Stimulated activated CD4-positive, alpha-beta T cell treated with anti-CD3 and anti-CD28 coated beads, Interleukin-12 subunit alpha, Interleukin-12 subunit beta, amount 100 ng/mL, for 48 hours (primary cell): Measurements from ENCODE around the gene BCAS3.

Source experiments
- DNase-seq, 3 donors: peaks; one replicate each; pipeline ENCODE4 v3.0.0-alpha.2; 2020; ENCODE audit warnings: low read depth in 2 of 3, low spot score in 1 of 3

BCAS3 gene

GRCh38 chr17:61279476-61280145 is 602.0 kb downstream of the BCAS3 start:
- no peak for DNase-seq

GRCh38 chr17:61280338-61280737 is 602.7 kb downstream of the BCAS3 start:
- DNase-seq = no peak

- DNase-seq = no peak
These were observed 603.2 kb downstream of the BCAS3 start for GRCh38 chr17:61280851-61281250.

- DNase-seq = no peak
These were observed 604.7 kb downstream of the BCAS3 start for GRCh38 chr17:61282377-61282776.

GRCh38 chr17:61283043-61283442 is 605.4 kb downstream of the BCAS3 start:
- DNase-seq = no peak

GRCh38 chr17:61284174-61284573 is 606.5 kb downstream of the BCAS3 start:
- DNase-seq = no peak

DNA sequence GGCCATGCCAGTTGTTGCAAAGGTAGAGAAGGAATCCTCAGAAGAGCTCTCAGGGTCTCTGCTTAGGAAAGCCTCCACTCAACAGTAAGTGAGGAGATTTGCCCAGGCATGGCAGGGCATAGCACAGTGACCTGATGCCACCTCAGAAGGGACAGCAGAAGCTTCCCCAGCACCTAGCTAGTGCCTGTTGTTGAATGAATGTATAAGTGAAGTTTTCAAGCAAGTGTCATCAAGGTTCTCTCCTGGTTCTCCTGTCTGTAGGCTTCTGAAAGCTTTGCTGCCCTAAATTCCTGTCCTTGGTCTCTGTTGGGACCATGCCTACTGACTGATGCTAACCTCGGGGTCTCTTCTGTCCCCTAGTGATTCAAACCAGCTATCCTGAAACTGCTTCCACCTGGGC is 607.1 kb downstream of the BCAS3 start:
- no peak for DNase-seq

GRCh38 chr17:61285526-61286320 is 608.1 kb downstream of the BCAS3 start:
- no peak for DNase-seq

DNA sequence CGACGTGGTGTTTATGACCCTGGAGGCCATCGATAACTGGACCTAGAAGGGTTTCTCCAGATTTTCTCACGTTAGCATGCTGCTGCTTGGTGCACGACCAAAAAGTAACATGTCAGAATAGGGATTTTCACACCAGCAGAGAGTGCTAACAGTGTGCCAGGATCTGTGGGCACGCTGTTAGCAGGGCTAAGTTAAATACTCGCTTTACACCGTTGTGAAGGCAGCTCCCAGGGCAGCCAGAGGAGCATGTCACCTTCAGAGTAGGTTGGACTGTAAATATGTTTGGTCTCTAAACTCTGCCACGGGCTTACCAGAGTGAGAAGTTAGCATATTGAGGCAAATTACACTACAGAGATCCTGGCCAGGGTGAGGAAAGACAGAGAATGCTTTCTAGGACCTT is 608.8 kb downstream of the BCAS3 start:
- no peak for DNase-seq

DNA sequence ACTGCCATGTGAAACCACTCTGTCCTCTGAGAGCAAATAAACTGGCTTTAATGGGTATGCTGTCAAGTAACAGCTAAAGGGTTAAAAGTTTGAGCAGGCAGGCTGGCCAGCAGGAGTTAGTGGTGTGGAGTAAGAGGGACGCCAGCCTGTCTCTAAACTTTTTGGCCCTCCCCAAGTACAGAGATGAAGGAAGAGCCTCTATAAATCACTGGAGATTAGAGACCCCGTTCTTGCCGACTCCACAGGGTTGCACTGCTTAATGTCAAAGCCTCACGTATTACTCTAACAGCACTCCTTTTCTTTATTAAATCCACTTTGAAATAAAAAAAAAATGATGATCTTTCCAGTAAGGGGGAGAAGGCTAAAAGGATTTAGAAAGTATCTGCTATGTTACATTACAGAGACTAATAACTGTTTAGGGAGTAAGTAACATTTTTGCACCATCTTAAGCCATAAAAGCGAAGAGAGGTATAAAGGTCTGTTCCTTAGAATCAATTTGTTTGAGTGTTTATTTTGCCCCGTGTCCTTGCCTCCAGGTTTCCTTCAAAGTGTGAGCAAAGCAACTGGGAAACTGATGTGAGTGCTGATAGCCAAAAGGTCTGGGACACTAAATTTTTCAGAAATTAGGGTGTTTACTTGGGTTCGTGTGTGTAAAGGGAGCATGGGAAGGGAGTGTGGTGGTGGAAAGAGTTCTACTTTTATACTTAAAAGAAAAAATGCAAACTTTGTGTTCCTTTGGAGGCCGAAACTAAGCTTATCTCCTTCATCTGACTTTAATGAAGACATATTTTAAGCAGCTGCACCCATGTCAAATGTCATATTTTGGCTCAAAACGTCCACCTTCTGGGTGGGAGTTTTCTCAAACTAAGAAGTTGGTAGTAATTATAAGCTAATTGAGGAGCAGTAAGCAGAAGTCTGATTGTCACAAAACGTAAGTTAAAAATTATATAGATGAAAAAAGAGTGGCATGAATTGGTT is 612.0 kb downstream of the BCAS3 start:
- DNase-seq = no peak

GRCh38 chr17:61291451-61292285 is 614.0 kb downstream of the BCAS3 start:
- no peak for DNase-seq

- DNase-seq = no peak
These were observed 616.6 kb downstream of the BCAS3 start for GRCh38 chr17:61294286-61294685.

GRCh38 chr17:61294777-61295176 is 617.1 kb downstream of the BCAS3 start:
- DNase-seq = no peak

GRCh38 chr17:61296058-61296457 is 618.4 kb downstream of the BCAS3 start:
- DNase-seq = no peak

GRCh38 chr17:61299517-61300513 is 622.2 kb downstream of the BCAS3 start:
- DNase-seq = no peak

- DNase-seq = no peak
These were observed 625.5 kb downstream of the BCAS3 start for GRCh38 chr17:61302953-61303816.

DNA sequence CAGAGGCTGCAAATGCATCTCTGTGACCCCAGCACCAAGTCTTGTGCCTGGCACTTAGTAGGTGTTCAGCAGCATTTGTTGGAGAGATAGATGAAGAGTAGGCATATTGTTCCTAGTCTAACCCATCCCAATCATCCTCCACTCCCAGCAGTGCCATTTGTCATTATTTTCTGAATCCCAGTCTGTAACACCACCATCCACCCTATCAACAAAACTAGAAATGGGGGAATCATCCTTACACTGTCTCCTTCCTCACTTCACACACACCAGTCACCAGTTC is 626.1 kb downstream of the BCAS3 start:
- no peak for DNase-seq

GRCh38 chr17:61305024-61305423 is 627.4 kb downstream of the BCAS3 start:
- no peak for DNase-seq

DNA sequence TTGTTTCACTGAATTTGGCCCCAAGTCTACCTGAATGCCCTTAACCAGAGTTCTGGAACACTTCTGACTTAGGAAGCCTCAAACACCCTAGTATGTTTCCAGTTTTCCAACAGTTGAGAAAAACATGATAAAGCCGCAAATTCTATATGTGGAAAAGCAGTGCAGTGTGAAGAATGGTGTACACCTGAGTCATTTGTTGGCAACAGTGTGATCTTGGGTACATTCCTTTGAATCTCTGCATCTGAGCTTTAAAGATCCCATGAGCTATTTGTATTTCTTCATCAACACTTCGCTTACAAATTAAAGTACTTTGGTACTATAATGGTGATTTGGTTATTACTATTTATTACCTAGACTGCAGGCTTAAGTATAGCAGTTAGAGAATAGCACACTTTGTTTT is 628.4 kb downstream of the BCAS3 start:
- no peak for DNase-seq
